Activated T-cell treated with anti-CD3 and anti-CD28 coated beads for 24 hours (primary cell): ENCODE data around the gene RPL37A.

ENCODE experiments used
- DNase-seq: peaks from one replicate; pipeline ENCODE4 v3.0.0-alpha.2; 2020; ENCODE audit warnings: low read depth

RPL37A gene

GRCh38 chr2:216490061-216490460, 8.6 kb upstream of the RPL37A start:
- DNase-seq, result no peak

DNA sequence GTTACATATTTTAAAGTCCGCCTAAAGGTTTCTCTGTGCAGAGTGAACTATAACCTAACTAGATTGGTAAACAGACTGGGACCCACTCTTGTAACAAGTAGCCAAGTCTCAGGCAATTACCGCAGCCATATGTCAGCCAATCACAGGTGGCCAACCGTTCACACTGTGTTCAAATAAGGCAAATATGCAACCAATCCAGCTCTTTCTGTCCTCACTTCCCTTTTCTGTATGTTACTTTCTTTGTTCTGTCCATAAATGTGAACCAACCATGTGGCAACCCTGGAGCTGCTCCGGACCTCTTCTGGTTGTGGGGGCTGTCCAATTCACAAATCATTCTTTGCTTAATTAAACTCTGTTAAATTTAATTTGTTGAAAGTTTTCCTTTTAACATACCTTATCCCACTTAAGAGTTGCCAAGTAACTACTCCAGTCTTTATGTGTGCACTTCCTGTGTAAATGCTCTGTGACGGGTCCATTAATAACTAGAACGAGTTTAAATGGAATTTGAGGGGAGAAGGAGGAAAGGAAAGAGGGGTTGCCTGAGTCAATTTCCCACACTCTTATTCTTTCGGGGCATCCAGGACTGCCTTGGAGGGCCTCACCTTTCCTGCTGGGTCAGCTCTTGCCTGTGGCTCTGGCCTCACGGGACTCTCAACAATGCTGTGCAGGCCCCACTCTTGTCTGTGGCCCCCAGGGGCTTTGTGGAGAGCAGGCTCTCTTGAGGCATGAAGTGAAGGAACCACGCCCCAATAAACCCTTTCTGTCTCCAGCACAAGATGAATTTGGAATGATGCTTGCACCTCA, 6.6 kb upstream of the RPL37A start:
- DNase-seq, result no peak

DNA sequence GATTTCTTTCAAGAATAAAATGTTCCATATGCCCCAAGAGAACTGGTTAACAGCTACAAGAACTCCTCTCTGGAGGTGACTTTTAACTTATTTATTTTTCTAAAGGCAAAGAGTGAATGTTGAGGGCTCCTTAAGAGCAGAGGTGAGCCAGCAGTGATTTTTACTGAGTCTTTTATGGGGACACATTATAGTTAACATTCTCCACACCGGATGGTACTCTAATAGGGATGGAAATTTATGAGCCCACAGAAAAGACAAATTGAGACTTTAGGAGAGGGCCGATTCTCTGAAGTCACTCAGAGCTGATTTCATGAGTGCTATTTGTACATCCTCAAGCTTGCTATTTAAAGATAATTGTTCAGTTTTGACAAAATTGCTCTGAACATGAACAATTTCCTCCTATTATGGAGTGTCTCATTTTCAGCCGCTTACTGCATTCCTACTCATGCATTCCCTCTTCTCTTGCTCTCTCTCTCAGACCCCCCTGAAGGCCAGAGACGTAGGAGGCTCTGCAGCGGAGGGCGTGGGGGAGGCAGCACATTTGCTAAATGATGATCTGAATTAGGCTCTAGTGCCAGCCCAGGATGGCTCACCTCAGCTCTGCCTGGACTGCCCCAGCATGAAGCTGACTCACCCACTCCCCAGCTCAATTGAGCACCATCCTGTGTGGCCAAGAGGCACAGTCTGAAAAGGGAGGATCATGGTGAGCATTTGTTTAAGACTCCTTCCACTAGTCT, 5.9 kb upstream of the RPL37A start:
- DNase-seq, result no peak

DNA sequence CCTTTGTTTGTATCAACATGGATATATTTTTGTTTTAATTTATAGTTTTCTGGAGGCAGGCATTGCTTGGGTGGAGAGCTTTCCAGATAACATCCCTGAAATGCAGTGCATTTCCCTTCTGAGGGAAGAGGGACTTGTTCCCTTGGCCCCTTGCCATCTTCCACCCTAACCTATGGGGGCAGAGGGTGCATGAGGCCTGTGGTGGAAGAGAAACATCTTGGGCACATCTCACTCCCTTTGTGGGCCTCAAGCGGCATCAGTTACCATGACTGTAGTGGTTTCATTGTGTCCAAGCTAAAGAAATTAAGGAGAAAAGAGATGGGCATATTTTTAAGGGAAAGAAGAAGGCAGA, 5.3 kb upstream of the RPL37A start:
- DNase-seq, result no peak

GRCh38 chr2:216495656-216496055, 3.0 kb upstream of the RPL37A start:
- DNase-seq, result no peak

- DNase-seq, result no peak
Measured at GRCh38 chr2:216497382-216498069, 1.1 kb upstream of the RPL37A start.

DNA sequence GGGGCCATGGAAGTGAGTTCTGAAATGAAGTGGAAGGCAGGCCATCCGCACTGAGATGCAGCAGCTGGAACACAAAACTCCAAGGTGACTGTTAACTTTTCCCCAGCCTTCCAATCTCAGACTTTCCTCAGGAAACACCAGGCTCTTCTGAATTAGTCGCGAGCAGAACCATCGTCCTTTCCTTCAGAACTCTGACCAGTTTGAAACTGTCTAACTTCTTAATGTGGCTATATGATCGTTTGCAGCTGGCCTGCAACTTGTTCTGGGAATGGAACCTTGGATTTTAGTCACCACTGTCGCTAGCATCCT, 620 bp upstream of the RPL37A start:
- no peak for DNase-seq

GRCh38 chr2:216499641-216500218, 1.1 kb downstream of the RPL37A start:
- no peak for DNase-seq

DNA sequence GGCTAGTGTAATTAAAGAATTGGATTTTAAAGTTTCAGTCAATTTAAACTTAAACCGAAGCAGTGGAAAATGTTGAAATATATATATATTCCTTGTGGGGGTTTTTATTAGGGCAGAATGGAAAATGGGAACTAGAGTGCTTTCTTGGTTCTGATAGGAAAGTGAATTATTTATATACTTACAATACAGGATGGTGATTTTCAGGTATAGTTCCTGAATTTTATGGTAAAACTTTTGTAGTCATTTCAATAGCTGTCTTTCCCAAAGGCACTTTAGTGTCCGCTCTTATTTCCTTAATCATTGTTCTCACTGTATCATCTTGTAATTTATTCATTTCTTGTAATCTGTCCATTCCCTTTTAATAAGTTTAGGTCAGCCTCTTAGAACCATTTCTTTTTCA, 1.9 kb downstream of the RPL37A start:
- DNase-seq, result no peak

GRCh38 chr2:216501854-216502253, 3.2 kb downstream of the RPL37A start:
- no peak for DNase-seq

GRCh38 chr2:216502381-216503158, 3.9 kb downstream of the RPL37A start:
- DNase-seq, result no peak

- DNase-seq, result no peak
Measured at GRCh38 chr2:216503159-216503629, 4.5 kb downstream of the RPL37A start.

DNA sequence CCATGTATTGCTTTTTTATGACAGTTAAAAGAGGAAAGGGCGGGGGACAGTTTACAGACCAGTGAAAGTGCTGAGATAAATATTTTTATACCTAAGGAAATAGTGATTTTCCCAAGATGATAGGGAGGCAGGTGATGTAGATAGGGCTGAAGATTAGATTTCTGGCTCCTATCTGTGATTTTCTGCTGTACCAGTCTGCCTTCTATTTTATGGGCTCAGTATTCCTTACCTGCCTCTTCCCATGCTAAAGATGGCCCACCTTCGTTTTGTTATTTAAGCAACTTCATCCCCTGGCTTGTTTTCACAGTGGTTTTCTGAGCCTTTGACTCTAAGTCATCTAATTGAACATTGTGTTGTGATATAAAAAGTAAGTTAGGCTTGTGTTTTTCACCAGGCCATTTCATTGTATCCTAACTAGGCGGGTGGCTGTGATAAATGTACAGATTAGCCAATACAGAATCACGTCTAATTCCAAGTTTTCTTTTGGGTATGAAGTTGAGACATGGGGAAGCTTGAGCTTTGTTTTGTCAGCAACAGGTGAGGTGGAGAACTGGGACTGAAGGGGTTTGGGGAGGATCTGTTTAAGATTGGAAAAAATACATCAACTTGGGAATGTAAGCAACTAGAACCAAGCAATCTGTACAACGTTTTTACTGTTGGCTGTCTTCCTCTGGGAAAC, 5.2 kb downstream of the RPL37A start:
- no peak for DNase-seq

DNA sequence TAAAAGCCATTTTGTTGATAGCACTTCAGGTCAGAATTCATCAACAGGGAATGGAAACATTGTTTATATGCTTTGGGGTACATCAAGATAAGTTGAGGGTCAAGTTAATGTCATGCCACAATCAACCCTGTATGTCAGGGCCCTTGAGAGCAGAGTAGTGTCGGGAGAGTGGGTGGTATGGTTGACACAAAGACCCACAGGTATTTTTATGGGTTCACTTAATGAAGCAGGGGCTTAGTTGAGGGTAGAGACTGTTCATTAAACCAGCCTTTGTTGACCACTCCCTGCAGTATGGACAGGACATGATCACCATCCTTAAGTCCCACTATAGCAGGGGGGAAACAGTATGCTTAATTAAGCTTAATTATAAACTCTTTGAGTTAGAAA, 5.7 kb downstream of the RPL37A start:
- no peak for DNase-seq

DNA sequence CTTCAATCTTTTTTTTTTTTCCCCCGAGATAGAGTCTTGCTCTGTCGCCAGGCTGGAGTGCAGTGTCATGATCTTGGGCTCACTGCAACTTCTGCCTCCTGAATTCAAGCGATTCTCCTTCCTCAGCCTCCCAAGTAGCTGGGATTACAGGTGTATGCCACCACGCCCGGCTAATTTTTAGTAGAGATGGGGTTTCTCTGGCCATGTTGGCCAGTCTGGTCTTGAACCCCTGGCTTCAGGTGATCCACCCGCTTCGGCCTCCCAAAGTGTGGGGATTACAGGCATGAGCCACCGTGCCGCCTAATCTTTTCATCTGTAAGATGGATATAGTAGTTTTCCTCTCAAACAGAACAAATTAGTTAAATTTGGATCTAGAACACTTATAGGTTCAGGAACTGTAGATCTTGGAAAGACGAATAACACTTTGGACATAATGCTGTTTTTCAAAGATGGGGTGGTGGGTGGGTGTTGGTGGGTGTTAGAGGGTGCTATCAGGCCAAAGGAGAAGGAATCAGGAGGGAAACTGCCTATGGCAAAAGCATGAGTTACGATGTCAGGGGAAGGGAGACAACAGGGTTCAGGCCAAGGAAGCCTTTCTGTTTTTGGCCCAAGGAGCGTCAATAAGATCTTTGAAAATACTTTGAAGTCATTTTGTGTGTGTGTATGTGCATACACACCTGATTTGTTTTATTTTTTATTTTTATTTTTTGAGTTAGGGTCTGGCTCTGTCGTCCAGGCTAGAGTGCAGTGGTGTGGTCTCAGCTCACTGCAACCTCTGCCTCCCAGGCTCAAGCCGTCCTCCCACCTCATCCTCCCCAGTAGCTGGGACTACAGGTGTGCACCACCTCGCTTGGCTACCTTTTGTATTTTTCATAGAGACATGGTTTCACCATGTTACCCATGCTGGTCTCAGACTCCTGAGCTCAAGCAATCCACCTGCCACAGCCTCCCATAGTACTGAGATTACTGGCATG, 6.8 kb downstream of the RPL37A start:
- DNase-seq, result no peak

GRCh38 chr2:216507220-216508160, 8.8 kb downstream of the RPL37A start:
- DNase-seq, result no peak

- DNase-seq, result no peak
Measured at GRCh38 chr2:216508229-216508628, 9.6 kb downstream of the RPL37A start.

GRCh38 chr2:216516730-216517350, 18.2 kb downstream of the RPL37A start:
- no peak for DNase-seq
